ENCODE results near the gene MYO1E.

The MYO1E gene

GRCh38 chr15:59120937-59121336 lies 251.7 kb downstream of the MYO1E start:
- no peak for DNase-seq

- no peak for DNase-seq
Observed at GRCh38 chr15:59119625-59120024, 253.0 kb downstream of the MYO1E start.

GRCh38 chr15:59116771-59117170 lies 255.9 kb downstream of the MYO1E start:
- DNase-seq: no peak

GRCh38 chr15:59116141-59116540 lies 256.5 kb downstream of the MYO1E start:
- no peak for DNase-seq

- no peak for DNase-seq
Observed at GRCh38 chr15:59115047-59115446, 257.6 kb downstream of the MYO1E start.

GRCh38 chr15:59111251-59111650 lies 261.4 kb downstream of the MYO1E start:
- DNase-seq: no peak

- no peak for DNase-seq
Observed at GRCh38 chr15:59105854-59106253, 266.8 kb downstream of the MYO1E start.

- peak; percentile 53 to 93 for DNase-seq
Observed at GRCh38 chr15:59104912-59105732, 267.5 kb downstream of the MYO1E start, which contains the start of gene CCNB2. Gene CCNB2 (plus strand): TSS chr15:59105146. CDS start chr15:59105269, 123 bp downstream.

GRCh38 chr15:59104602-59104911 lies 268.1 kb downstream of the MYO1E start:
- peak in 1 of 2 donors; percentile 53 for DNase-seq

- DNase-seq: no peak
Observed at GRCh38 chr15:59099162-59099685, 273.4 kb downstream of the MYO1E start.

GRCh38 chr15:59096429-59096828 lies 276.2 kb downstream of the MYO1E start:
- no peak for DNase-seq

- no peak for DNase-seq
Observed at GRCh38 chr15:59094077-59094476, 278.6 kb downstream of the MYO1E start.

- no peak for DNase-seq
Observed at GRCh38 chr15:59087731-59088130, 284.9 kb downstream of the MYO1E start.
